Activated naive CD8-positive, alpha-beta T cell treated with anti-CD3 and anti-CD28 coated beads, Interleukin-2, amount 10 ng/mL, durations not matched to agents 7 days and 5 days (primary cell): Measurements from ENCODE around the gene AP3B1. TPM values are rescaled to one million over a fixed set of nuclear protein-coding genes. Genes with fewer than 3 reads are reported as not detected.

Source experiments
- ATAC-seq: fragments of 150-1000 bp; cut with Tn5 transposase; one replicate; pipeline ENCODE4 v1.10.0; 2021; ENCODE audit warnings: low read depth, moderate library complexity
- POLR2A ChIA-PET: fragments of 350-600 bp; sonication (Branson Sonifier 250); formaldehyde crosslinking; loops from one replicate; lab custom pipeline; 2021; ENCODE audit warnings: antibody characterized with exemption; lab: Charles Lee
- DNase-seq: peaks from one replicate; pipeline ENCODE4 v3.0.0; 2021
- H3K27ac Mint-ChIP-seq: one replicate; pipeline ENCODE4 v1.8.0; 2022; ENCODE audit warnings: mild to moderate bottlenecking, mixed read lengths
- H3K27me3 Mint-ChIP-seq: one replicate; pipeline ENCODE4 v1.8.0; 2022; ENCODE audit warnings: mild to moderate bottlenecking, moderate library complexity, mixed read lengths
- H3K36me3 Mint-ChIP-seq: one replicate; pipeline ENCODE4 v1.8.0; 2021; ENCODE audit warnings: mild to moderate bottlenecking, mixed read lengths
- H3K4me1 Mint-ChIP-seq: one replicate; pipeline ENCODE4 v1.8.0; 2021; ENCODE audit warnings: mixed read lengths
- H3K4me3 Mint-ChIP-seq: one replicate; pipeline ENCODE4 v1.8.0; 2022; ENCODE audit warnings: mild to moderate bottlenecking, moderate library complexity, mixed read lengths
- H3K9me3 Mint-ChIP-seq: one replicate; pipeline ENCODE4 v1.8.0; 2021; ENCODE audit warnings: mixed read lengths
- total RNA-seq, 2 experiments: library from RNA; stranded (reverse); gene quantifications; one replicate each; pipeline ENCODE4 v1.2.3, GENCODE V29; 2021

Gene AP3B1
- total RNA-seq, 2 experiments from 2014 or later = 39.0 to 41.4 TPM

GRCh38 chr5:78157001-78157400 lies 137.5 kb downstream of the AP3B1 start:
- DNase-seq (no peak), ATAC-seq (no peak)
- POLR2A ChIA-PET = interaction anchor here (0.6 kb wide), 1 partner anchor 241 kb away, joined by 3 read pairs; no protein-coding TSS in a partner anchor
- Mint-ChIP-seq H3K27ac (no peak overlapping the region), H3K9me3 (peaks cover 3% of the 10 kb centered on the region), H3K27me3 (no peaks in the 10 kb centered on the region), H3K4me3 (no peak overlapping the region), H3K36me3 (peaks cover 54% of the 10 kb centered on the region), H3K4me1 (no peaks in the 10 kb centered on the region)

GRCh38 chr5:78151594-78152271 lies 142.8 kb downstream of the AP3B1 start:
- Mint-ChIP-seq H3K36me3 (peaks cover 48% of the 10 kb centered on the region), H3K27ac (no peak overlapping the region), H3K27me3 (no peaks in the 10 kb centered on the region), H3K4me1 (no peaks in the 10 kb centered on the region), H3K9me3 (peaks cover 4% of the 10 kb centered on the region), H3K4me3 (no peak overlapping the region)
- POLR2A ChIA-PET = no interaction called here
- DNase-seq (no peak), ATAC-seq (no peak)

DNA sequence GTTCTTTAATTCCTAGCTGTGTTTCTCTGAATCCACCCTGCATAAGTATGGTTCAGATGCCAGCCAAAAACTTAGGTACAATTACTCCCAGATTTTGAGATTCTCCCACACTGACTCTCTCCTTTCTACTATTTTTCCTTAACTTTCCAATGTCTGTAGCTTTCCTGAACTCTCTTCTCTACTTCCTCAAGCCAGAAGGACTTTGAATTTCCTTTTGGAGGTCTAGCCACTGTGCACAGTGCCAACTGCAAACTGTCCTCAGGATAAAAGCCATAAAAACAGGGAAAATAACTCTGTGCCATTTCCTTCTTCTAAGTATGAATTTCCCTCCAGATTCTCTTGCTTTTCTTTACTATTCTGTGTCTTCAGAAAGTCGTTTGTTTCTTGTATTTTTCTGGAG lies 157.2 kb downstream of the AP3B1 start:
- Mint-ChIP-seq H3K4me3 (no peak overlapping the region), H3K36me3 (peaks cover 30% of the 10 kb centered on the region), H3K27me3 (no peaks in the 10 kb centered on the region), H3K4me1 (peaks cover 2% of the 10 kb centered on the region), H3K27ac (no peak overlapping the region), H3K9me3 (no peaks in the 10 kb centered on the region)
- DNase-seq = no peak
- POLR2A ChIA-PET = no interaction called here
- no peak for ATAC-seq

GRCh38 chr5:78133423-78133822 lies 161.1 kb downstream of the AP3B1 start:
- no peak overlapping the region for H3K27ac Mint-ChIP-seq
- H3K27me3 Mint-ChIP-seq = no peaks in the 10 kb centered on the region
- peaks cover 2% of the 10 kb centered on the region for H3K4me1 Mint-ChIP-seq
- no peak for ATAC-seq
- H3K36me3 Mint-ChIP-seq = peaks cover 14% of the 10 kb centered on the region
- H3K9me3 Mint-ChIP-seq = no peaks in the 10 kb centered on the region
- no peak overlapping the region for H3K4me3 Mint-ChIP-seq
- POLR2A ChIA-PET = no interaction called here
- no peak for DNase-seq

DNA sequence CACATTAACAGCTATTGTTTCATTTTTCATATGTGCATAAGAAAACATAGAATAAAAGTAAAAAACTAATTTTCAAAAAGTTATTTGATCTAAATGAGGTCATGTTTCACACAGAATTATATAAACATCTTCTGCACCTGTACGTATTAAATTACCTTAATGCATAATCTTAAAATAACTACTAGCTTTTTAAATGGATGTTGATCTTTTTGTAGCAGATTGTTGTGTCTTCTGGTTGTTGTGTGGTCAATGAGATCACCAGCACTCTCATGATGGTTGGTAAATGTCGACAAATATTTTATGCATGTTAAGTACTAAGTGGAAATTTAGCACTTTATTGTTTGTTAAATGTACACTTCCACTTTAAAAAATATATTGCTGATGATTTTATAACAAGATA lies 162.0 kb downstream of the AP3B1 start:
- Mint-ChIP-seq H3K27me3 (no peaks in the 10 kb centered on the region), H3K36me3 (peaks cover 17% of the 10 kb centered on the region), H3K9me3 (no peaks in the 10 kb centered on the region), H3K27ac (no peak overlapping the region), H3K4me3 (no peak overlapping the region), H3K4me1 (peaks cover 2% of the 10 kb centered on the region)
- POLR2A ChIA-PET = no interaction called here
- ATAC-seq (no peak), DNase-seq (no peak)

- Mint-ChIP-seq H3K27me3 (no peaks in the 10 kb centered on the region), H3K27ac (no peak overlapping the region), H3K4me1 (no peaks in the 10 kb centered on the region), H3K4me3 (no peak overlapping the region), H3K9me3 (no peaks in the 10 kb centered on the region), H3K36me3 (peaks cover 19% of the 10 kb centered on the region)
- ATAC-seq (no peak), DNase-seq (no peak)
- POLR2A ChIA-PET = no interaction called here
These were observed 164.9 kb downstream of the AP3B1 start for GRCh38 chr5:78129597-78129996.

DNA sequence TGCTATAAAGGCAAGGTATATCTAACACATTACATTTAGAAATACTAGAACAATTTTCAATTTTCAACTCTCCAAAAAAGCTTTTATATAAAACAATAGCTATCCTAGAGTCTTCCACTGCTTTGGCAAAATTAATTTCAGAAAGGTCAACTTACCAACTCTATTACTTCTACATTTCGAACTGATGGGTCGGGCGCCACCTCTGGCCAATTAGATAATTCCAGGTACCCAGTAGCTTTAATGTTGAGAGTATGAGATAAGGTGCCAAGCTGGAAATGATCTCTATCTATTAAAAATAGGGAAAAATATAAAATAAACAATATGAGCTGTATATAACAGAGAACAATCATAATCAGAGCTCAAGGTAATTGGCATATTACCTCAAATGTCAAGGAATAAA lies 166.6 kb downstream of the AP3B1 start:
- POLR2A ChIA-PET = no interaction called here
- DNase-seq = no peak
- ATAC-seq = no peak
- Mint-ChIP-seq H3K9me3 (no peaks in the 10 kb centered on the region), H3K4me3 (no peak overlapping the region), H3K4me1 (no peaks in the 10 kb centered on the region), H3K27me3 (no peaks in the 10 kb centered on the region), H3K36me3 (peaks cover 17% of the 10 kb centered on the region), H3K27ac (no peak overlapping the region)

GRCh38 chr5:78126536-78126935 lies 168.0 kb downstream of the AP3B1 start:
- DNase-seq (no peak), ATAC-seq (no peak)
- peaks cover 22% of the 10 kb centered on the region for H3K36me3 Mint-ChIP-seq
- no peak overlapping the region for H3K4me3 Mint-ChIP-seq
- no peaks in the 10 kb centered on the region for H3K9me3 Mint-ChIP-seq
- H3K27ac Mint-ChIP-seq = no peak overlapping the region
- H3K4me1 Mint-ChIP-seq = no peaks in the 10 kb centered on the region
- POLR2A ChIA-PET = no interaction called here
- no peaks in the 10 kb centered on the region for H3K27me3 Mint-ChIP-seq

- DNase-seq (no peak), ATAC-seq (no peak)
- H3K4me1 Mint-ChIP-seq = peaks cover 6% of the 10 kb centered on the region
- H3K9me3 Mint-ChIP-seq = peaks cover 3% of the 10 kb centered on the region
- no peak overlapping the region for H3K27ac Mint-ChIP-seq
- H3K36me3 Mint-ChIP-seq = peaks cover 30% of the 10 kb centered on the region
- no peak overlapping the region for H3K4me3 Mint-ChIP-seq
- H3K27me3 Mint-ChIP-seq = no peaks in the 10 kb centered on the region
- POLR2A ChIA-PET = no interaction called here
These were observed 178.3 kb downstream of the AP3B1 start for GRCh38 chr5:78116167-78116566.

GRCh38 chr5:78113689-78114264 lies 180.7 kb downstream of the AP3B1 start:
- H3K4me3 Mint-ChIP-seq = no peak overlapping the region
- POLR2A ChIA-PET = interaction anchor here (0.5 kb wide), 1 partner anchor 1581 kb away, joined by 3 read pairs; no protein-coding TSS in a partner anchor

DNA sequence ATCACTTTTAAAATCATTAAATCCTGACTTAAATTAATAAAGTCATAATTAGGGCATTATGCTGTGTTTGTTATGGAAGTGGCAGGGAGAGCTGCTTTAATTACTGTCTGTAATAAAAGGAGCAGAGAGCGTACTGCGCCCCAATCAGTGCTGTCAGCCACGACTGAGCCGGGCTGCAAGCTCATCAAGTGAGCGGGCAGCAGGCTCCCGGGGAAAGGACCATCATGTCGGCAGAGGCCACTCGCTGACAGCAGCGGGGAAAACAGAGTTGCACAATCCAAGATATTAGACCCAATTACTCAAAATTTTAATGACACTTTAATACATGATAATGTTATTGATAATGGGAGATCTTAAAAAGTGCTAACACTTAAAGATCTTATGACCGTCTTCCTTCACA lies 181.6 kb downstream of the AP3B1 start:
- POLR2A ChIA-PET = no interaction called here
- ATAC-seq (no peak), DNase-seq (no peak)
- H3K4me3 Mint-ChIP-seq = no peak overlapping the region
- H3K27me3 Mint-ChIP-seq = no peaks in the 10 kb centered on the region
- H3K9me3 Mint-ChIP-seq = no peaks in the 10 kb centered on the region
- H3K27ac Mint-ChIP-seq = no peak overlapping the region
- peaks cover 22% of the 10 kb centered on the region for H3K36me3 Mint-ChIP-seq
- H3K4me1 Mint-ChIP-seq = peaks cover 6% of the 10 kb centered on the region

More at GRCh38 chr5:78113689-78114264, 180.7 kb downstream of the AP3B1 start:
- Mint-ChIP-seq H3K36me3 (peaks cover 18% of the 10 kb centered on the region), H3K4me1 (peaks cover 6% of the 10 kb centered on the region), H3K27me3 (no peaks in the 10 kb centered on the region), H3K9me3 (no peaks in the 10 kb centered on the region), H3K27ac (no peak overlapping the region)
- DNase-seq (no peak), ATAC-seq (no peak)

DNA sequence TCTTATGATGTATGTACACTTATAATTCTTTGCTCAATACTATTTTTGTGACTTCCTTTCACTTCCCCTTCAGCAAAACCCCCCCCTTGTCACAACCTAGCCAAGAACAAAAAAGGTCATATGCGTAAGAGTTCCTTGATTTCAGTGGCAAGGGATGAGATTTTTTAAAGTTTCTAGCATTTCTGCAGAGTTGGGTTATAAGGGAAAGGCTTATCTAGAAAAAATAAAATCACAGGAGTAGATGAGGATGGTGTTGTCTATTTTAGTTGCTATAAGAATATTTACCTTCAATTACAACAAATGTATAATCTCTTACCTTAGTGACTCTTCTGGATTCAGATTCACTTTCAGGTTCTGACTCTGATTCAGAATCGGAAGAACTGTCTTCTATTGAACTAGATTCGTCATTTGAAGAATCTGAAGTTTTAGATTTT lies 184.6 kb downstream of the AP3B1 start:
- H3K4me1 Mint-ChIP-seq = peaks cover 3% of the 10 kb centered on the region
- DNase-seq = no peak
- no peaks in the 10 kb centered on the region for H3K27me3 Mint-ChIP-seq
- no peaks in the 10 kb centered on the region for H3K9me3 Mint-ChIP-seq
- no peak for ATAC-seq
- peaks cover 36% of the 10 kb centered on the region for H3K36me3 Mint-ChIP-seq
- H3K4me3 Mint-ChIP-seq = no peak overlapping the region
- POLR2A ChIA-PET = no interaction called here
- no peak overlapping the region for H3K27ac Mint-ChIP-seq

GRCh38 chr5:78108564-78108963 lies 185.9 kb downstream of the AP3B1 start:
- no peak for ATAC-seq
- no peaks in the 10 kb centered on the region for H3K4me1 Mint-ChIP-seq
- H3K9me3 Mint-ChIP-seq = no peaks in the 10 kb centered on the region
- no peaks in the 10 kb centered on the region for H3K27me3 Mint-ChIP-seq
- POLR2A ChIA-PET = no interaction called here
- no peak overlapping the region for H3K27ac Mint-ChIP-seq
- no peak overlapping the region for H3K4me3 Mint-ChIP-seq
- peaks cover 32% of the 10 kb centered on the region for H3K36me3 Mint-ChIP-seq
- no peak for DNase-seq

DNA sequence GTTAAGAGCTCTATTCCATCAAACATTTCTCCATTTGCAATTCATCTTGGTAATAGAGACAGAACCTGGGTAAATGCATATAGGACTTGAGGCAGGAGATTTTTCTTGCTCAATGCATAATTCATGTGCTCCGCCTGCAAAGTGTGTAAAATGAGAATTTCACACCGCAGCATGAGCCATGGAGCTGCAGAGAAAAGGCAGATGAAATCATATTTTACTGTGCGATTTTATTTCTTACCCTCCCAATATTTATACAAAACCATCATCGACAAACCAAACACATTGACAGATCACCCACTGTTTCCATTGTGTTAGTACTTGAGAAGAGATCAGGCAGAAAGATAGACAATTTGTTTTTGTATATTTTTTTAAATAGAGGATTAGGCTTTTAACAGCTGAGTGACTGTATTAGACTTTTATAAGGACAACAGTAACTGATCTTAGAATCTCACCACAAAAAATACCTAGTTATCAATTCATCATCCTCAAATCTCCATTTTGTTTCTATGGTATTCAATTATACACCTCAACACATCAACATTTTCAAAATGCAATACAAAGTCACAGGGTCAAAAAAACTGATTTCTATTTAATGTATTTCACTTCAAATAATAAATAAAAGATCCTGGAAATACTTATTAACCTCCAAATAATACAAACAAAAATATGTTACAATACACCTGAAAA lies 191.1 kb downstream of the AP3B1 start:
- H3K9me3 Mint-ChIP-seq = no peaks in the 10 kb centered on the region
- ATAC-seq (no peak), DNase-seq (no peak)
- peaks cover 42% of the 10 kb centered on the region for H3K36me3 Mint-ChIP-seq
- H3K27me3 Mint-ChIP-seq = no peaks in the 10 kb centered on the region
- no peaks in the 10 kb centered on the region for H3K4me1 Mint-ChIP-seq
- H3K27ac Mint-ChIP-seq = no peak overlapping the region
- POLR2A ChIA-PET = no interaction called here
- H3K4me3 Mint-ChIP-seq = no peak overlapping the region
